Caki2 (cell line): ENCODE results near the gene LENG8. TPM values are rescaled to one million over a fixed set of nuclear protein-coding genes. Genes with fewer than 3 reads are reported as not detected.

Experiments used
- DNase-seq: peaks from one replicate; pipeline ENCODE4 v3.0.0-alpha.2; 2015; ENCODE audit warnings: low read depth
- in situ Hi-C: cut with HindIII; loops from 2 replicates; pipeline ENCODE4 v1.10.0; 2016; ENCODE audit warnings: low sequenced_read_pairs, low pct_unique_long_range_greater_than_20kb, mixed read lengths
- total RNA-seq: library from RNA; depleted of rRNA; stranded (reverse); fragments of >200 nt; shearing (Covaris generic); gene quantifications from 2 replicates; pipeline ENCODE4 v1.2.3, GENCODE V29; 2014; ENCODE audit warnings: low replicate concordance

Gene LENG8
- total RNA-seq, 1 experiment from 2014 or later: 12.0 TPM

- in situ Hi-C loops: no loop called here
These were observed 6.9 kb downstream of the LENG8 start for GRCh38 chr19:54455786-54456422.

DNA sequence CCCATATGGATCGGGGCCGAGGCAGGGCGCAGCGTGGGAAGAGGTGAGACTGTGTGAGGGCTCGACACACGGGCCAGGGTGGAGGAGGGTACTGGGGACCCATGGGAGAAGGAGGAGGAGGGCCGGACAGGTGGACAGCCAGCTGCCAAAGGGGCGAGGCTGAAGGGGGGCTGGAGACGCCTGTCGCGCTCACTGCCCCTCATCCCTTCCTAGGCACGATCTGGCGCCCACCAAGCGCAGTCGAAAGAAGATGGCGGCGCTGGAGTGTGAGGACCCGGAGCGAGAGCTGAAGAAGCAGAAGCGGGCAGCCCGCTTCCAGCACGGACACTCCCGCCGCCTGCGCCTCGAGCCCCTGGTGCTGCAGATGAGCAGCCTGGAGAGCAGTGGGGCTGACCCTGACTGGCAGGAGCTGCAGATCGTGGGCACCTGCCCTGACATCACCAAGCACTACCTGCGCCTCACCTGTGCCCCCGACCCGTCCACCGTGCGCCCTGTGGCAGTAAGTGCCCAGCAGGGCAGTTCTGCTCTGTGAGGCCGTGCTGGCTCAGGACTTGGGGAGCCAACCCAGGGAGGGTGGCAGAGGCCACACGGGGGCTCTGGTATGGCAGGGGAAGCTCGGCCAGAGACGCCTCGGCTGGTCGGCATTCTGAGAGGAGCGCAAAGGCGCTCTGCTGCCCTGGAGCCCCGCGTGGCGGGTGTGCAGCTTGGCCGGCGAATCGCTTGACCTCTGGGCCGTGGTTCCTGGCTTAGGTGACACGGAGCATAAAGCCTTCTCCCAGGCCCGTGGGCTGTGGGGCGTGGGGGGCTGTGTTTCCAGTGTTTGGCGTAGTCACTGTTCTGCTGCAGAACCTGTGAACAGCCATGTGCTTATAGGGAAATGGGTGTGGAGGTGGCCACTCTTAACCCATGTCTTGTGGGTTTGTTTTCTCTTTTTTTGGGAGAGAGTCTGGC is 7.7 kb downstream of the LENG8 start:
- in situ Hi-C loops: no loop called here
- no peak for DNase-seq

More at GRCh38 chr19:54455786-54456422, 6.9 kb downstream of the LENG8 start:
- DNase-seq: no peak

- in situ Hi-C loops: no loop called here
- DNase-seq: no peak
These were observed 9.0 kb downstream of the LENG8 start for GRCh38 chr19:54457773-54458647.

- in situ Hi-C loops: no loop called here
- no peak for DNase-seq
These were observed 9.8 kb downstream of the LENG8 start for GRCh38 chr19:54458648-54459281.

DNA sequence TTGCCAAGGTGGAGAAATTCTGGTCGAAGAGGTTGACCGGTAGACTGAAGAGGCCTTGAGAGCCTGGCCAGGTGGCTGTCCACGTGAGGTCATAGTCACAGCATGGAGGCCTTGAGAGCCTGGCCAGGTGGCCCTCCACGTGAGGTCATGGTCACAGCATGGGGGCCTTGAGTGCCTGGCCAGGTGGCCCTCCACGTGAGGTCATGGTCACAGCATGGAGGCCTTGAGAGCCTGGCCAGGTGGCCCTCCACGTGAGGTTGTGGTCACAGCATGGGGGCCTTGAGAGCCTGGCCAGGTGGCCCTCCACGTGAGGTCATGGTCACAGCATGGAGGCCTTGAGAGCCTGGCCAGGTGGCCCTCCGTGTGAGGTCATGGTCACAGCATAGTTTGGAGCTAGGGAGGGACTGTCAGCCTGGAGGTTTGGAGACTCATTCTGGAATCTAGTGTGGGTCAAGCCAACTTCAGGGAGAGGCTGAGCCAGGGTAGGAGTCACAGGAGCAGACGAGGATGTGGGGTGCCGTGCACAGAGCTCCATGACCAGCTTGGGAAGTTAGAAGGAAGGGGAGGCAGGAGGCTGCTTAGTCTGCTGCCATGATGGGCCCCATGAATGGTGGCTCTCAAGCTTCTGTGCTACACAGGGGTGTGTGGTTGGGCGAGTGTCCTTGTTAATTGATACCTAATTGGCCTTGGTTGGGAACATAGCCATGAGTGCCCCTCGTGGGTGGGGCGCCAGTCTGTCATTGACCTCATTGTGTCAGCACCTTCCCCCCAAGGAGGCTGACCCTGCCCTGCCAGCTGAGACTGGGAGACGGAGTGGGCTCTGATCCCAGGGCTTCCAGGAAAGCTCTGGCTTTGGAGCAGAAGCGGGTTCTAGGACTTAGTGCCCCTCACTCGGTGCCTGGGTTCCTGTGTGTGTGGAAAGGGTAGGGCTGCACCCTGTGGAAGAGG is 10.6 kb downstream of the LENG8 start:
- in situ Hi-C loops: no loop called here
- no peak for DNase-seq

DNA sequence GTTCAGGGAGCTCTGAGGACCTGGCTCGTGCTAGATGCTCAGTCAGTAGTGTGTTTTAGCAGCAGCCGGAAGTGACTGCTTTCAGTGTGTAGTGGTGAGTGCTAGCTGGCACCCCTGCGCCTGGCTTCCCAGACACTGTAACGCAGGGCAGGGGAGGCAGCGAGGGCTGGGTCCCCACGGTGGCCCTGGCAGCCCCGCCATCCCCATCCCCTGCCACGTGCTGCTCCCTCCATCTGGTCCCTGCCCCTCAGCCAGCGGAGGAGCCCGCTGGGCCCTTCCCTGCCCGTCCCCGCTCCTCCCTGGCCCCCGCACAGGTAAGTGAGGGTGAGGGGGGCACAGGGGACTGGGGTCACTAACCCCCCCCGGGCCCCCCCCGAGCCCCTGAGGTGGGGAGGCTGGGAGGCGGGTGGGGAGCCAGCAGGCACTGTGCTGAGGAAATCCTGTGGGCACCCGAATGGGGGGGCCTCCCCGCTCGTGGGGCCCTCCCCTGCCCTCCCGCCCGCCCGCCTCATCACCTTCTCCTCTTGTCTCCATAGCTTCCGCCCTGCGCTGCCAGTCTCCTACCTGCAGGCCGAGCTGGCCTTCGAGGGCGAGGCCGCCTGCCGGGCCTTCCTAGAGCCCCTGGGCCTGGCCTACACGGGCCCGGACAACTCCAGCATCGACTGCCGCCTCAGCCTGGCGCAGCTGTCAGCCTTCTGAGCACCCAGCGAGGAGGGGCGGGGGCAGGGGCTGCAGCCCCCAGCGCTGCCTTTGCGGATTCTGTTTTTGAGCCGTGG is 11.4 kb downstream of the LENG8 start:
- no peak for DNase-seq
- in situ Hi-C loops: no loop called here

DNA sequence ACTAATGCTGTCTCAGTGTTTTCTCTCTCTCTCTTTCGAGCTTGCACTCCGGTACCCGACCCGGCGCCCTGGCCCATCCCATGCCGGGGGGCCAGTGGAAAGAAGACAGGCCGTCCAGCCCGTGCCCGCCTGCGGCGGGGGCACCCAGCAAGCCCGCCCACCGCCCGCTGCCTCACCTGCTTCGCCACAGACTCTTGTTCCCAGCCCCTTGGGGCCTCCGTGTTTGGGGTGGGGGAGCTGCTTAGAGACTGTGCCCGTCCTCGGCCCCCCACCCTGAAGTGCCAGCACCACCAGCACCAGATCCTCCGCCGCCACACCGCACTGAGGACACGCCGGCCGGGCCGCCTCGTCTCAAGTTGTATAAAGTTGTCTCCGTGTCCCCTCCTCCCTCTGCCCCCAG is 12.2 kb downstream of the LENG8 start:
- in situ Hi-C loops: no loop called here
- DNase-seq: no peak

DNA sequence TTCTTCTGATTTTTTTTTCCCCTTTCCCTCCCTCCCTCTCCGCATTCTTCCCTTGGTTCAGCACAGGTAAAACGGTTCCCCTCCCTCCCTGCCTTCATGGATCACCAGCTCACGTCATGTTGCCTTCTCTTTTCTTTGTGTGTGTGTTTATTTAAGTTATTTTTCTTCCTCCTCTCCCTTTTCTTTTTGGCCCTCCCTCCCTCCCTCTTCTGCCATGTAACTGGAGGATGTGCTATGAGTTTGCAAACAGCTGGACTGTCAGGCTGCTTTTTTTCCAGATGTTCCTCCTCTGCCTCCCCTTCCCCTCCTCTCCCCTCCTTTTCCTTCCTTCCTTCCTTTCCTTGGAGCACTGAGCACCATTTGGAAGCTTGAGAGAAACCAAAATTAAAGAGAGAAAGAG is 12.6 kb downstream of the LENG8 start:
- in situ Hi-C loops: no loop called here

GRCh38 chr19:54462047-54462654 is 13.2 kb downstream of the LENG8 start:
- in situ Hi-C loops: no loop called here
- DNase-seq: peak; percentile 26

More for the DNA sequence above, 12.6 kb downstream of the LENG8 start:
- DNase-seq: peak; percentile 83

DNA sequence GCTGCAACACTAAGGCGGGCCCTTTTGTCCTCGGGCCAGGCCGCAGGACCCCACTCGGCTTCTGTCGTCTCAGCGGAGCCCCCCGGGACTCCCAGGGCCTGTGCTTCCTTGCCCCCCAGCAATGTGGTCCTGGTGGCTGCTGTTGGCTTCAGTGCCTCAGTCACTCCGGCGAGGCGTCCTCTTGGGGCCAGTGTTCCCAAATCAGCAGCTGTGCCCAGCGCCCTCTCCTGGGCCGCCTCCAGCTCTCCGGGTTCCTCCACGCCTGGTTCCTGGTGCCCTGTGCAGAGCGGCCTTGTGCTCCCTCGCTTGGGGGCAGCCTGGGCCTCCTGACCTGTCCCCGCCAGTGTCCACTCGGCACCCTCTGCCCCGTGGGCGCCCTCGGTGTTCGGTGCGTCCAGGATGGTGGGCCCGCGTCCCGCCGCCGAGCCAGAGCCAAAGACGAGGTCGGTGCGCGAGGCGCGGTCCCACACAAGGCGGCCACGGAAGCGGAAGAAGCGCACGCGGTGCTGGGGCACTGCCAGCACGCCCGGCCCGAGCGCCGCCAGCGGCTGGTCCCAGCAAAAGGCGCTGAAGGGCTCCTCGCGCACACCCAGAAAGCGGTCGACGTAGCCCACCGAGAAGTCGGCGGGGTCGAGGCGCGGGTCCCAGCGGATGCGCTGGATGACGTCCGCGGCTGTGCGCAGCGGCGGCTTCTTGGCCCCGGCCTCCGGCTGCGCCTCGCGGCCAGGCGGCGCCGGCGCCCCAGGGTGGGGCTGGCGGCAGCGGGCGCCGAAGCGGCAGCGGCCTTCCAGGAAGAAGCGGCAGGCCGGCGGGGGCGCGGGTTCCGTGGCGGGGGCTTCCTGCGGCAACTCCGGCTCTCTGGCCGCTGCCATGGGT is 13.9 kb downstream of the LENG8 start:
- peak; percentile 58 for DNase-seq
- in situ Hi-C loops: no loop called here

GRCh38 chr19:54463531-54464043 is 14.6 kb downstream of the LENG8 start, which contains the start of gene LENG9:
TSS of gene LENG9 (minus strand) at chr19:54463778. CDS start at chr19:54463526, 252 bp downstream.
- DNase-seq: no peak
- in situ Hi-C loops: no loop called here

GRCh38 chr19:54464044-54464629 is 15.1 kb downstream of the LENG8 start:
- in situ Hi-C loops: no loop called here
- DNase-seq: peak; percentile 100

- in situ Hi-C loops: no loop called here
- peak; percentile 94 for DNase-seq
These were observed 15.8 kb downstream of the LENG8 start for GRCh38 chr19:54464630-54465425.
